Neural progenitor cell (in vitro differentiated cells): Measurements from ENCODE around the gene ODAD4. TPM values are rescaled to one million over a fixed set of nuclear protein-coding genes. Genes with fewer than 3 reads are reported as not detected.

Experiments
- DNase-seq: peaks from one replicate; pipeline ENCODE4 v3.0.0-alpha.2; 2016; ENCODE audit warnings: low spot score
- H2AFZ ChIP-seq: fragments of 200-600 bp; sonication (generic); replicated peaks from 2 replicates; pipeline ENCODE4 v1.6.1; 2016; ENCODE audit warnings: antibody characterized with exemption
- H3F3A ChIP-seq: fragments of 200-600 bp; sonication (generic); 2 replicates; pipeline ENCODE4 v1.6.1; 2016; ENCODE audit warnings: antibody characterized with exemption, low read depth
- H3K27ac ChIP-seq: fragments of 200-600 bp; sonication (generic); 2 replicates; pipeline ENCODE4 v1.5.1; 2016; ENCODE audit warnings: mild to moderate bottlenecking
- H3K27me3 ChIP-seq: fragments of 200-600 bp; sonication (generic); 2 replicates; pipeline ENCODE4 v1.6.1; 2016; ENCODE audit warnings: mild to moderate bottlenecking, moderate library complexity
- H3K36me3 ChIP-seq: fragments of 200-600 bp; sonication (generic); 2 replicates; pipeline ENCODE4 v1.5.1; 2016
- H3K4me1 ChIP-seq: fragments of 200-600 bp; sonication (generic); 2 replicates; pipeline ENCODE4 v1.6.1; 2016; ENCODE audit warnings: mixed run types
- H3K4me2 ChIP-seq: fragments of 200-600 bp; sonication (generic); 2 replicates; pipeline ENCODE4 v1.6.1; 2016
- H3K4me3 ChIP-seq: fragments of 200-600 bp; sonication (generic); 2 replicates; pipeline ENCODE4 v1.5.1; 2016
- H3K79me2 ChIP-seq: fragments of 200-600 bp; sonication (generic); 2 replicates; pipeline ENCODE4 v1.6.1; 2016; ENCODE audit warnings: low read depth
- H3K9ac ChIP-seq: fragments of 200-600 bp; sonication (generic); 2 replicates; pipeline ENCODE4 v1.6.1; 2016
- H3K9me3 ChIP-seq: fragments of 200-600 bp; sonication (generic); 2 replicates; pipeline ENCODE4 v1.5.1; 2016; ENCODE audit warnings: low read depth
- H4K20me1 ChIP-seq: fragments of 200-600 bp; sonication (generic); 2 replicates; pipeline ENCODE4 v1.6.1; 2016; ENCODE audit warnings: low read depth
- H3K27ac Mint-ChIP-seq: 3 replicates; pipeline ENCODE4 v1.8.0; 2021; ENCODE audit warnings: mixed read lengths
- H3K27me3 Mint-ChIP-seq: 2 replicates; pipeline ENCODE4 v1.8.0; 2022; ENCODE audit warnings: low read depth, mild to moderate bottlenecking, inconsistent platforms, moderate library complexity, mixed read lengths; ENCODE audit not compliant: insufficient read depth
- H3K36me3 Mint-ChIP-seq: 3 replicates; pipeline ENCODE4 v1.8.0; 2021; ENCODE audit warnings: mixed read lengths
- H3K4me1 Mint-ChIP-seq: 3 replicates; pipeline ENCODE4 v1.8.0; 2021; ENCODE audit warnings: mixed read lengths
- H3K4me3 Mint-ChIP-seq: 3 replicates; pipeline ENCODE4 v1.8.0; 2021; ENCODE audit warnings: mild to moderate bottlenecking, moderate library complexity, mixed read lengths
- H3K9me3 Mint-ChIP-seq: 3 replicates; pipeline ENCODE4 v1.8.0; 2020; ENCODE audit warnings: mixed read lengths
- EZH2 ChIP-seq: fragments of 200-600 bp; sonication (generic); IDR thresholded peaks from 2 replicates; pipeline ENCODE4 v1.6.1; 2017; ENCODE audit warnings: antibody characterized with exemption, mild to moderate bottlenecking, moderate library complexity
- EZH2phosphoT487 ChIP-seq: fragments of 200-600 bp; sonication (generic); IDR thresholded peaks from 2 replicates; pipeline ENCODE4 v1.6.1; 2017; ENCODE audit warnings: antibody characterized with exemption
- total RNA-seq: library from RNA; depleted of rRNA; stranded (reverse); fragments of >200 nt; gene quantifications from 2 replicates; pipeline ENCODE4 v1.2.3, GENCODE V29; 2015; ENCODE audit warnings: low replicate concordance
- TF ChIP-seq, protein P1 (sequence below): fragments of 200-600 bp; sonication (generic); IDR thresholded peaks from 2 replicates; pipeline ENCODE4 v1.5.1; 2017; ENCODE audit warnings: antibody characterized with exemption, mild to moderate bottlenecking

ODAD4 gene
- total RNA-seq, 1 donor from 2014 or later = 4.1 TPM

- TF ChIP-seq EZH2 (no peak), EZH2phosphoT487 (no peak)
- TF ChIP-seq, protein P1, sequence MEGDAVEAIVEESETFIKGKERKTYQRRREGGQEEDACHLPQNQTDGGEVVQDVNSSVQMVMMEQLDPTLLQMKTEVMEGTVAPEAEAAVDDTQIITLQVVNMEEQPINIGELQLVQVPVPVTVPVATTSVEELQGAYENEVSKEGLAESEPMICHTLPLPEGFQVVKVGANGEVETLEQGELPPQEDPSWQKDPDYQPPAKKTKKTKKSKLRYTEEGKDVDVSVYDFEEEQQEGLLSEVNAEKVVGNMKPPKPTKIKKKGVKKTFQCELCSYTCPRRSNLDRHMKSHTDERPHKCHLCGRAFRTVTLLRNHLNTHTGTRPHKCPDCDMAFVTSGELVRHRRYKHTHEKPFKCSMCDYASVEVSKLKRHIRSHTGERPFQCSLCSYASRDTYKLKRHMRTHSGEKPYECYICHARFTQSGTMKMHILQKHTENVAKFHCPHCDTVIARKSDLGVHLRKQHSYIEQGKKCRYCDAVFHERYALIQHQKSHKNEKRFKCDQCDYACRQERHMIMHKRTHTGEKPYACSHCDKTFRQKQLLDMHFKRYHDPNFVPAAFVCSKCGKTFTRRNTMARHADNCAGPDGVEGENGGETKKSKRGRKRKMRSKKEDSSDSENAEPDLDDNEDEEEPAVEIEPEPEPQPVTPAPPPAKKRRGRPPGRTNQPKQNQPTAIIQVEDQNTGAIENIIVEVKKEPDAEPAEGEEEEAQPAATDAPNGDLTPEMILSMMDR = no peak
- Mint-ChIP-seq H3K27me3 (peaks cover 3% of the 10 kb centered on the region), H3K27ac (no peak overlapping the region), H3K36me3 (peaks cover 8% of the 10 kb centered on the region), H3K4me1 (peaks cover 16% of the 10 kb centered on the region), H3K9me3 (no peaks in the 10 kb centered on the region), H3K4me3 (no peak overlapping the region)
- H3K9me3 ChIP-seq = no peaks in the 10 kb centered on the region
- H3K27ac ChIP-seq = no peak overlapping the region
- no peaks in the 10 kb centered on the region for H4K20me1 ChIP-seq
- H3K4me2 ChIP-seq = no peak overlapping the region
- peaks cover 6% of the 10 kb centered on the region for H3F3A ChIP-seq
- no peaks in the 10 kb centered on the region for H3K79me2 ChIP-seq
- H3K4me3 ChIP-seq = no peak overlapping the region
- no peaks in the 10 kb centered on the region for H3K27me3 ChIP-seq
- DNase-seq = no peak
- H3K9ac ChIP-seq = no peak overlapping the region
- peaks cover 6% of the 10 kb centered on the region for H3K4me1 ChIP-seq
- no peak overlapping the region for H2AFZ ChIP-seq
- H3K36me3 ChIP-seq = no peaks in the 10 kb centered on the region
Measured at GRCh38 chr17:41956522-41956921, 26.1 kb downstream of the ODAD4 start.

- Histone ChIP-seq H3K27me3 (no peaks in the 10 kb centered on the region), H4K20me1 (no peaks in the 10 kb centered on the region), H3K27ac (no peak overlapping the region), H3K9me3 (no peaks in the 10 kb centered on the region), H3K4me1 (peaks cover 6% of the 10 kb centered on the region), H3K4me2 (peak overlapping the region; percentile 43), H3K9ac (no peak overlapping the region), H3K36me3 (no peaks in the 10 kb centered on the region), H3F3A (peaks cover 6% of the 10 kb centered on the region), H3K79me2 (no peaks in the 10 kb centered on the region), H2AFZ (no peak overlapping the region), H3K4me3 (no peak overlapping the region)
- Mint-ChIP-seq H3K36me3 (peaks cover 8% of the 10 kb centered on the region), H3K27ac (peak overlapping the region; percentile 83), H3K9me3 (no peaks in the 10 kb centered on the region), H3K27me3 (peaks cover 3% of the 10 kb centered on the region), H3K4me3 (no peak overlapping the region), H3K4me1 (peaks cover 16% of the 10 kb centered on the region)
- DNase-seq = peak; percentile 15
- no peak for TF ChIP-seq EZH2
- no peak for TF ChIP-seq EZH2phosphoT487
- TF ChIP-seq, protein P1 = no peak
Measured at GRCh38 chr17:41957031-41957868, 26.8 kb downstream of the ODAD4 start.

DNA sequence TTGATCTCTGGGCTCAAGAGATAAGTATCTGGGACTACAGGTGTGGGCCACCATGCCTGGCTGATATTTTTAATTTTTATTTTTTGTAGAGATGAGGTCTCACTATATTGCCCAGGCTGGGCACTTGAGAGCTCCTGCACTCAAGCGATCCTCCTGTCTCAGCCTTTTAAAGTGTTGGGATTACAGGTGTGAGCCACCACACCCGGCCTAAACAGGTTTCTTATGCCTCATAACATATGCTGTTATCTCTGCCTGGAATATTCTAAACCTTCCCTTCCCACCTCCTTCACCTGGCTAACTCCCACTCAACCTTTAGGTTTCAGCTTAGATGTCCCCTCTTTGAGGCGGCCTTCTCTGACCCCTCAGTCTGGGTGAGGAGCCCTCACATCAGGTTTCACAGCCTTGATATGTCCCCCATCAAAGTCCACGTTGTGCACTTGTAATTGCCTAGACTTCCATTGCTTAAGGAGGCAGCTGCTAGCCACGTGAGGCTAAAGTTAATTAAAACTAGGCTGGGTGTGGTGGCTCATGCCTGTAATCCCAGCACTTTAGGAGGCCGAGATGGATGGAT lies 27.5 kb downstream of the ODAD4 start:
- Histone ChIP-seq H3K27ac (no peak overlapping the region), H4K20me1 (no peaks in the 10 kb centered on the region), H3K9ac (no peak overlapping the region), H3K27me3 (no peaks in the 10 kb centered on the region), H3K4me3 (no peak overlapping the region), H3K4me1 (peaks cover 6% of the 10 kb centered on the region), H3K9me3 (no peaks in the 10 kb centered on the region), H3K36me3 (no peaks in the 10 kb centered on the region), H3F3A (peaks cover 6% of the 10 kb centered on the region), H3K79me2 (no peaks in the 10 kb centered on the region), H3K4me2 (peak overlapping the region; percentile 43), H2AFZ (no peak overlapping the region)
- Mint-ChIP-seq H3K36me3 (peaks cover 8% of the 10 kb centered on the region), H3K4me1 (peaks cover 20% of the 10 kb centered on the region), H3K9me3 (no peaks in the 10 kb centered on the region), H3K4me3 (no peak overlapping the region), H3K27ac (peak overlapping the region; percentile 83), H3K27me3 (peaks cover 3% of the 10 kb centered on the region)
- TF ChIP-seq, protein P1 = no peak
- no peak for TF ChIP-seq EZH2phosphoT487
- TF ChIP-seq EZH2 = no peak
- DNase-seq = no peak
